Mesenchymal stem cell (in vitro differentiated cells and primary cell): ENCODE measurements around the gene BOLA1.

Experiments used
- DNase-seq: peaks from one replicate; pipeline ENCODE4 v3.0.0-alpha.2; 2013
- H2AFZ ChIP-seq: one replicate; pipeline ENCODE4 v1.6.1; 2013; ENCODE audit warnings: low read depth, mild to moderate bottlenecking, control low read depth, inconsistent platforms, low read length, moderate library complexity
- H2AK5ac ChIP-seq: 2 replicates; pipeline ENCODE4 v1.6.1; 2013; ENCODE audit warnings: low read length, moderate library complexity, mild to moderate bottlenecking, inconsistent platforms; ENCODE audit not compliant: severe bottlenecking
- H2BK120ac ChIP-seq: one replicate; pipeline ENCODE4 v1.6.1; 2013; ENCODE audit warnings: low read depth, mild to moderate bottlenecking, inconsistent platforms, low read length, moderate library complexity
- H2BK12ac ChIP-seq, 2 experiments: one replicate each; pipeline ENCODE4 v1.6.1; 2013; ENCODE audit warnings: inconsistent platforms in 2 of 2, low read length in 2 of 2, mild to moderate bottlenecking in 2 of 2, moderate library complexity in 2 of 2, control low read depth in 1 of 2
- H2BK15ac ChIP-seq: one replicate; pipeline ENCODE4 v1.6.1; 2013; ENCODE audit warnings: mild to moderate bottlenecking, low read depth, inconsistent platforms; ENCODE audit not compliant: poor library complexity, severe bottlenecking
- H2BK5ac ChIP-seq: 2 replicates; pipeline ENCODE4 v1.6.1; 2013; ENCODE audit warnings: low read depth, mild to moderate bottlenecking, low read length, control low read depth, inconsistent platforms; ENCODE audit not compliant: poor library complexity, severe bottlenecking
- H3K14ac ChIP-seq, 2 experiments: one replicate each; pipeline ENCODE4 v1.6.1; 2013; ENCODE audit warnings: inconsistent platforms in 2 of 2, low read length in 2 of 2, control low read depth in 1 of 2, mild to moderate bottlenecking in 1 of 2, moderate library complexity in 1 of 2
- H3K18ac ChIP-seq, 2 experiments: one replicate each; pipeline ENCODE4 v1.6.1; 2013; ENCODE audit warnings: inconsistent platforms in 2 of 2, low read length in 2 of 2, control low read depth in 1 of 2, low read depth in 1 of 2, mild to moderate bottlenecking in 1 of 2
- H3K23ac ChIP-seq, 2 experiments: one replicate each; pipeline ENCODE4 v1.6.1; 2013; ENCODE audit warnings: inconsistent platforms in 2 of 2, low read length in 2 of 2, mild to moderate bottlenecking in 2 of 2, moderate library complexity in 2 of 2, control low read depth in 1 of 2
- H3K27ac ChIP-seq: 2 replicates; pipeline ENCODE4 v1.5.1; 2013; ENCODE audit warnings: mild to moderate bottlenecking, moderate library complexity, low read length, control low read depth, inconsistent platforms; ENCODE audit not compliant: poor library complexity, severe bottlenecking
- H3K27me3 ChIP-seq, 2 experiments: 2 replicates each; pipeline versions ENCODE4 v1.6.1 to v1.7.0; 2013; ENCODE audit warnings: low read length in 2 of 2, mild to moderate bottlenecking in 2 of 2, moderate library complexity in 2 of 2, control low read depth in 1 of 2, inconsistent platforms in 1 of 2; ENCODE audit not compliant: control insufficient read depth in 1 of 2, insufficient read depth in 1 of 2
- H3K36me3 ChIP-seq, 2 experiments: 2 replicates each; pipeline versions ENCODE4 v1.6.1 to v1.7.0; 2013; ENCODE audit warnings: low read length in 2 of 2, control low read depth in 1 of 2, inconsistent platforms in 1 of 2, low read depth in 1 of 2, mild to moderate bottlenecking in 1 of 2; ENCODE audit not compliant: insufficient read depth in 2 of 2, control insufficient read depth in 1 of 2
- H3K4ac ChIP-seq, 2 experiments: one replicate each; pipeline ENCODE4 v1.6.1; 2013; ENCODE audit warnings: inconsistent platforms in 2 of 2, low read length in 2 of 2, mild to moderate bottlenecking in 2 of 2, moderate library complexity in 2 of 2, control low read depth in 1 of 2, low read depth in 1 of 2
- H3K4me1 ChIP-seq: 2 replicates; pipeline ENCODE4 v1.6.1; 2013; ENCODE audit warnings: low read depth, low read length, control low read depth; ENCODE audit not compliant: control insufficient read depth, insufficient read depth
- H3K4me2 ChIP-seq: 2 replicates; pipeline ENCODE4 v1.6.1; 2013; ENCODE audit warnings: low read length, mild to moderate bottlenecking, inconsistent platforms; ENCODE audit not compliant: poor library complexity, severe bottlenecking
- H3K4me3 ChIP-seq, 2 experiments: 2 replicates each; pipeline versions ENCODE4 v1.5.1 to v1.7.0; 2013; ENCODE audit warnings: low read length in 2 of 2, mild to moderate bottlenecking in 2 of 2, control low read depth in 1 of 2, low read depth in 1 of 2; ENCODE audit not compliant: insufficient read depth in 1 of 2
- H3K79me1 ChIP-seq: replicated peaks from 2 replicates; pipeline ENCODE4 v1.6.1; 2013; ENCODE audit warnings: mild to moderate bottlenecking, control low read depth, low read length, inconsistent platforms; ENCODE audit not compliant: poor library complexity, severe bottlenecking
- H3K9ac ChIP-seq: 2 replicates; pipeline ENCODE4 v1.7.0; 2013; ENCODE audit warnings: mild to moderate bottlenecking, low read length, moderate library complexity
- H3K9me3 ChIP-seq: 2 replicates; pipeline ENCODE4 v1.7.0; 2013; ENCODE audit warnings: mild to moderate bottlenecking, low read length; ENCODE audit not compliant: control insufficient read depth
- H4K8ac ChIP-seq: one replicate; pipeline ENCODE4 v1.6.1; 2013; ENCODE audit warnings: inconsistent platforms, mild to moderate bottlenecking, low read length, moderate library complexity
- H4K91ac ChIP-seq: one replicate; pipeline ENCODE4 v1.6.1; 2013; ENCODE audit warnings: mild to moderate bottlenecking, low read length, inconsistent platforms
- WGBS: methylation state at CpG from one replicate; pipeline ENCODE4 v1.1.7; 2013; ENCODE audit warnings: mixed read lengths; 5-methylcytosine and 5-hydroxymethylcytosine counted together

The BOLA1 gene

DNA sequence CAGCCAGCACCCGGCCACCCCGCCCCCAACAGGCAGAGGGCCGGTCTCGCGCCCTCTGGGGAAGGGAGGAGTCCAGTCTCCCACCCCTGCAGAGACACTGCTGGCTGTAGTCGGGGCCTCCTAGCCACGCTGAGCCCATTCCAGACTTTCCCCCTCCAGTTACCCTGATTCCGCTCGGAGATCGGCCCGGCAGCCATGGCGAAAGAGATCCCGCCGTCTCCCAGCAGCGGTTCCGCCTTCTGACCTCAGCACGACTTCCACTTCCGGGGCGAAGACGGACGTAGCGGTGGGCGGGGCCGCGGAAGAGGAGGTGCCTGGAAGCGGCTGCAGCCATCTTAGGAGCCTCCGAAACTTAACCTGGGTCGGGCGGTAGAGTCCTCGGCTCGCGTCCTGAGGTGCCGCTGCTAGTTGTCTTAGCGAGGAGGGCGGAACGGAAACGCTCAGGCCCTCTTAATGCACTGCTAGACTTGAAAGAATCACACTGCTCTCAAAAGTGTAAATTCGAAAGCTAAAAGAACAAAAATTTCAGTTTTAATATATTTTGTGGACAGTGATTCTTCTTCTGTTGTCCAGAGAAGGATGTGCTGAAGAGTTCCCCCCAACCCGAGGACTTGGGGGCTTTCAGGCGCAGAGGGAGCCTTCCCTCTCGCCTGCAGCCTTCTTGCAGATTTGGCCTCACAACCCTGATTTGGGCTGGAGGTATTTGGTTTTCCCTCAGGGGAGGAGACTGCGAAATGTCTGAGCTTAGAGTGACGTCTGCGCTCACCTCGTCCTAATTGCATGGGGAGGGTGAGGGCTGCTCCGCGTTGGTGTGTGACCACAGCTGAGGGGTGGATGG is 28.4 kb downstream of the BOLA1 start, which contains the start of gene SF3B4:
TSS of gene SF3B4 (minus strand) at position 241 of the 838 bp plus-strand sequence. CDS start at position 197, 44 bp downstream.
- WGBS: under 1% methylated on average over 45 of the region's 47 CpGs
- peak; percentile 93 for DNase-seq

DNA sequence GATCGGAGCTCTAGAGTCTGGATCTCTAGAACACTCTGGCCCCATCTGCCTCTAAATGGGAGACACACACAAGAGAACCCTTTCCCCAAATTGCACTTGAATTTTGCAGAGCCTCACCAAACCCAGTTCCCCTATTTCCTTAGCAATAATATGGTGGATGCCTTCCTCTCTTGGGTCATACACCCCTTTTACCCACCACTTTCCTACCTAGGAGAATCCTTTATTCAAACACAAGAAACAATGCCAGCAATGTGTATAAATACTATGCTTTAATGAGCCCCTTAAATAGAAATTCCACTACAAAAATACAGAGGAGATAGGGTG is 29.0 kb downstream of the BOLA1 start:
- H3K4ac ChIP-seq: peak overlapping the region in 1 of 2 experiments; percentile 95
- peak overlapping the region; percentile 15 to 80 for H3K18ac ChIP-seq
- peak overlapping the region; percentile 94 for H3K27ac ChIP-seq
- H3K23ac ChIP-seq: no peak overlapping the region
- H3K4me3 ChIP-seq: peak overlapping the region; percentile 53 to 97
- no peaks in the 10 kb centered on the region for H3K27me3 ChIP-seq
- H2BK15ac ChIP-seq: no peak overlapping the region
- no peak overlapping the region for H2BK120ac ChIP-seq
- peak overlapping the region; percentile 99 for H3K9ac ChIP-seq
- no peaks in the 10 kb centered on the region for H3K9me3 ChIP-seq
- no peak overlapping the region for H2BK12ac ChIP-seq
- no peak overlapping the region for H2BK5ac ChIP-seq
- peak overlapping the region; percentile 57 for H3K4me2 ChIP-seq
- 0% methylated on average over 1 of the region's 1 CpG for WGBS
- peak overlapping the region; percentile 96 for H4K8ac ChIP-seq
- peaks cover 43 to 82% of the 10 kb centered on the region in 2 experiments for H3K36me3 ChIP-seq
- H3K79me1 ChIP-seq: peaks cover 17% of the 10 kb centered on the region
- no peak for DNase-seq
- H2AFZ ChIP-seq: no peak overlapping the region
- H4K91ac ChIP-seq: peak overlapping the region; percentile 94
- H2AK5ac ChIP-seq: peak overlapping the region; percentile 4
- no peak overlapping the region for H3K14ac ChIP-seq
- peaks cover 9% of the 10 kb centered on the region for H3K4me1 ChIP-seq

More for the DNA sequence above, 28.4 kb downstream of the BOLA1 start, which contains the start of gene SF3B4:
- no peaks in the 10 kb centered on the region for H3K9me3 ChIP-seq
- peak within 1 kb of the TSS; percentile 99 for H3K9ac ChIP-seq
- peaks cover 9% of the 10 kb centered on the region for H3K4me1 ChIP-seq
- peak within 1 kb of the TSS; percentile 70 for H2AK5ac ChIP-seq
- H3K18ac ChIP-seq: peak within 1 kb of the TSS; percentile 92 to 93
- H3K79me1 ChIP-seq: peaks cover 19% of the 10 kb centered on the region
- H2BK12ac ChIP-seq: peak within 1 kb of the TSS in 1 of 2 experiments; percentile 19
- no peak within 1 kb of the TSS for H2BK120ac ChIP-seq
- H3K36me3 ChIP-seq: peaks cover 40 to 83% of the 10 kb centered on the region in 2 experiments
- H4K8ac ChIP-seq: peak within 1 kb of the TSS; percentile 96
- peak within 1 kb of the TSS; percentile 32 to 44 for H3K23ac ChIP-seq
- H3K4me3 ChIP-seq: peak within 1 kb of the TSS; percentile 91 to 97
- peak within 1 kb of the TSS; percentile 24 for H2AFZ ChIP-seq
- H3K27ac ChIP-seq: peak within 1 kb of the TSS; percentile 94
- peak within 1 kb of the TSS; percentile 57 for H3K4me2 ChIP-seq
- H2BK5ac ChIP-seq: peak within 1 kb of the TSS; percentile 74
- no peak within 1 kb of the TSS for H3K14ac ChIP-seq
- peak within 1 kb of the TSS; percentile 94 for H4K91ac ChIP-seq
- no peaks in the 10 kb centered on the region for H3K27me3 ChIP-seq
- H3K4ac ChIP-seq: peak within 1 kb of the TSS; percentile 78 to 95
- H2BK15ac ChIP-seq: peak within 1 kb of the TSS; percentile 34

DNA sequence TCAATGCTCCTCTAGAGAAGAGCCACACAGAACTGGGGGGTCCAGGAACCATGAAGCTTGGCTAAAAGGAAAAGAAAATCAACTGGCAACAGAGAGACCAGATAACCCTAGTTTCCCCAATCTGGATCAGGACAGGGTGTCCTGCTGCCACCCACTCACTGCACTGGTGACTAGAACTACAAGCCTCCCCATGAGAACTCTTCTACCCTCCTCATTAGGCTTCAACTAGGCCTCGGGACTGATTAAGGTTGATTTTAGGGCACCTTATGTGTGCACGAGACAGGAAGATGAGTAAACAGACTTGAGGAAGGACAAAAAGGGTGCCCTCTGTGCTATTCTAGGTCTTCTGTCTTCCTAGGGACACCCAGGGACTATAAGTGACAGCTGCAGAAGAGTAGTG is 30.5 kb downstream of the BOLA1 start:
- Histone ChIP-seq H2BK12ac (no peak overlapping the region), H3K9me3 (no peaks in the 10 kb centered on the region), H3K4me1 (peaks cover 9% of the 10 kb centered on the region), H3K4ac (no peak overlapping the region), H2AFZ (no peak overlapping the region), H3K27me3 (no peaks in the 10 kb centered on the region), H3K9ac (no peak overlapping the region), H3K14ac (no peak overlapping the region), H3K18ac (no peak overlapping the region), H4K91ac (no peak overlapping the region), H3K23ac (no peak overlapping the region), H4K8ac (no peak overlapping the region), H3K4me3 (no peak overlapping the region), H2BK15ac (no peak overlapping the region), H3K79me1 (peaks cover 18% of the 10 kb centered on the region), H3K27ac (no peak overlapping the region), H2BK5ac (no peak overlapping the region), H2BK120ac (no peak overlapping the region), H3K4me2 (no peak overlapping the region), H2AK5ac (no peak overlapping the region), H3K36me3 (peaks cover 46 to 79% of the 10 kb centered on the region in 2 experiments)
- 84% methylated on average over 2 of the region's 2 CpGs for WGBS
- DNase-seq: no peak

DNA sequence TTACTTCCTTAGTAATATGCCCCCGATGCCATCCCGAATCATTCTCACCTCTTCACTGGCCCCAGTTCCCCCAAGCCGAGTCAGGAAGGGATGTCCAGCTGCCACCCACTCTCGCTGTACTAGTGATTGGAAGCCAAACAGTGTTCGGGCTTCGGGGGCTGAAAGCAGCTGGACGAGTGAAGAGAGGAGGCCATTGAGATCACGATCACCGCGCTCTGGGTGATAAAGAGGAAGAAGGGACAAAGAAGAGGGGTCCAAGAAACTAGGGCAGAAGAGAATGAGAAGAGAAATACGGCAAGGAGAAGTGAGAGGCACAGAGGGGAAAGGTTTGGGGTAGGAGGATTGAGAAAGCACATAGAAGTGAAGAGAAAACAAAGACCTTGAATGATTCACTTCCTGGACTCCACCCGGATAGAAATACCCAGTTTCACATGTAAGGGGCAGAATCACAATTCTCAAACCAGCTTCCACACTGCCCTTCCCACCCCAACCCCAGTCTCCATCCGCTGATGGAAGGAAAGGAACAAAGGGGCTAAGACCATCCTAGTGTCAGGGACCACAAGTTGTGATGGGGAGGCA is 31.9 kb downstream of the BOLA1 start:
- DNase-seq: no peak
- H2BK15ac ChIP-seq: no peak overlapping the region
- no peaks in the 10 kb centered on the region for H3K27me3 ChIP-seq
- no peaks in the 10 kb centered on the region for H3K9me3 ChIP-seq
- H3K18ac ChIP-seq: no peak overlapping the region
- H3K4ac ChIP-seq: no peak overlapping the region
- no peak overlapping the region for H2AFZ ChIP-seq
- H2BK120ac ChIP-seq: no peak overlapping the region
- H3K14ac ChIP-seq: no peak overlapping the region
- H4K8ac ChIP-seq: no peak overlapping the region
- no peak overlapping the region for H3K4me3 ChIP-seq
- no peak overlapping the region for H3K9ac ChIP-seq
- no peak overlapping the region for H2BK12ac ChIP-seq
- peaks cover 5% of the 10 kb centered on the region for H3K4me1 ChIP-seq
- H4K91ac ChIP-seq: no peak overlapping the region
- H3K4me2 ChIP-seq: no peak overlapping the region
- H2AK5ac ChIP-seq: no peak overlapping the region
- 87% methylated on average over 13 of the region's 13 CpGs for WGBS
- H3K79me1 ChIP-seq: peaks cover 24% of the 10 kb centered on the region
- no peak overlapping the region for H3K23ac ChIP-seq
- no peak overlapping the region for H2BK5ac ChIP-seq
- H3K27ac ChIP-seq: no peak overlapping the region
- peaks cover 40 to 65% of the 10 kb centered on the region in 2 experiments for H3K36me3 ChIP-seq
